DMS53 treated with DMSO at 0.1 percent for 48 hours (cell line): ENCODE measurements around the gene NDUFB4.

Experiments
- DNase-seq: peaks from one replicate; lab custom pipeline; 2025; ENCODE audit not compliant: unreplicated experiment; lab: John Stamatoyannopoulos, UW

The NDUFB4 gene

DNA sequence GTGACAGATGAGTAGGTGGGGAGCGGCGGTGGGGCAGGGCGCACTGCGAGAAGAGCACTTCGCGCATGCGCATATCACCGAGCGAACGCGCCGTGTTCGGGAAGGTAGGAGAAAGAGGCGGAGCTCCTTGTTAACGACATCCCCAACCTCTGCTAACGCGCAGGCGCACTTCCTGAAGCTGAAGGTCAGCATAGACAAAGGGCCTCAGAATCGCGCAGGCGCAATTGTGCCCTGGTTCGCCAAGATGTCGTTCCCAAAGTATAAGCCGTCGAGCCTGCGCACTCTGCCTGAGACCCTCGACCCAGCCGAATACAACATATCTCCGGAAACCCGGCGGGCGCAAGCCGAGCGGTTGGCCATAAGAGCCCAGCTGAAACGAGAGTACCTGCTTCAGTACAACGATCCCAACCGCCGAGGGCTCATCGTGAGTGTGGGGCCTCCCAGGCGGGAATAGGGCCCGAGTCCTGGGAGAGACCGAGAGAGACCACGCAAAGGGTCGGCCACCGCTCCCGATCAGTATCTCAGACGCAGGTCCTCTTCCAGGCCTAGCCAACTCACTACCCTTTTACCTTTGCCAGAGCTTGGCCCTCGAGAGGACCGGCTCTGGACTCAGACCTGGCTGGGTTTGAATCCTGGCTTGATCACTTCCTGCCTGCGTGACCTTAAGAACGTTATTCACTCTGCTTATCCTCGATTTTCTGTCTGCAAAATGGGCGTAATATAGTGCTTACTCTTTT, at the start of gene NDUFB4:
TSS of gene NDUFB4 (plus strand) at position 221 of the 737 bp plus-strand sequence. CDS start at position 245, 24 bp downstream.
- peak; percentile 97 for DNase-seq

DNA sequence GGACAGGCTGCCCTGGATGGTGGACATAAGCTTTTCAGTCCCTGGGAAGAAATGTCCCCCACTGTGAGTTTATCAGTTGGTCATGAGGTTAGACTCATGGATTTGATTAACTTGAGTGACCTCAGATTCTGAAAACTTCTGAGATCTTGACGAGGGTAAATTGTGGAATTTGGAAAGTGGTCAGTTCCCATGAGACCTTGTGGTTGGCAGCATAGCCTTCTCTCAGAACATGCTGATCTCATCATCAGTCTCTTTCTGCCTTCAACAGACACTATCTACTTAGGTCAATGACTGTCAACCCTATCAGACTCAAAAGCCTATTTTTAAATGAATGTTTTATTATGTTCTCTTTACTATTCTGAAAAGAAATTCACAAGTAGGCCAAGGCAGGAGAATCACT, 45.6 kb upstream of the NDUFB4 start:
- no peak for DNase-seq

- DNase-seq: no peak
Measured at GRCh38 chr3:120552184-120553172, 43.7 kb upstream of the NDUFB4 start.

DNA sequence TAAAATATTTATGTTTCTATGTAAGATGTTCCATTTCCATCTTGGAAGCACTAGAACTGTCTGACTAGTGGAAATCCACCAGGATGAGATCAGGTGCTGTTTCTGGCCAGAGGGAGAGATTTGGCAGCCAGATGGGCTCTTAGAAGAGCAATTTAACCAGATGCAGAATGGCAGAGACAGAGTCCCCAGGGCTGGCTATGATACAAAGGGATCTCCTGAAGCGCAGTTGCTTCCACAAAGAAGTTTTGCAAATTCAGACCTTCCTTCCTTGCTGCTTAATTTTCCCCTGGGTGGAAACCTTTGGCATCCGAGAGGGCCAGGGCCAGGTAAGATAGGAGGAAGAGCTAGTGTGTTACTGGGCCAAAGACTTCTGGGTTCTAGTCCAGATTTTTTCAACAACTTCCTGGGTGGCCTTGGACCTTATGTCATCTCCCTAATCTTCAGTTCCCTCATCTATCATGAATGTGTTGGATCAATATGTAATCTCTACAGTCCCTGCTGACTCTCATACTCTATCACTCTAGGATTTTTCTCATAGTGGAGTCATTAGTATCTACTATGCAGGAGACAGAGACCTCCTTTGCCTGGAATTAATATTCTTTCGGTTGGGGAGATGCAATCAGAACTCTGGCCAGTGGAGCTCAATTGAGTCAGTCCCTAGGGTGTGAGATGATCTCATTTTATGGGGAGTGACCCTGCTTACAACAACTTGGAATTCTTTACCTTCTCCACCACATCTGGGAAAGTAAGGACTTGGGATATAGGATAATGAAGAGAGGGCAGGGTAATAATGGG, 41.1 kb upstream of the NDUFB4 start:
- DNase-seq: no peak

GRCh38 chr3:120555657-120556509, 40.3 kb upstream of the NDUFB4 start:
- DNase-seq: no peak

GRCh38 chr3:120557115-120557514, 39.0 kb upstream of the NDUFB4 start:
- no peak for DNase-seq

GRCh38 chr3:120558771-120559241, 37.3 kb upstream of the NDUFB4 start:
- DNase-seq: peak; percentile 56

- DNase-seq: peak; percentile 28
Measured at GRCh38 chr3:120559242-120560061, 36.7 kb upstream of the NDUFB4 start.

GRCh38 chr3:120560304-120561250, 35.6 kb upstream of the NDUFB4 start:
- DNase-seq: no peak

- peak; percentile 46 for DNase-seq
Measured at GRCh38 chr3:120561251-120562045, 34.7 kb upstream of the NDUFB4 start.

GRCh38 chr3:120563356-120564022, 32.6 kb upstream of the NDUFB4 start:
- DNase-seq: no peak

DNA sequence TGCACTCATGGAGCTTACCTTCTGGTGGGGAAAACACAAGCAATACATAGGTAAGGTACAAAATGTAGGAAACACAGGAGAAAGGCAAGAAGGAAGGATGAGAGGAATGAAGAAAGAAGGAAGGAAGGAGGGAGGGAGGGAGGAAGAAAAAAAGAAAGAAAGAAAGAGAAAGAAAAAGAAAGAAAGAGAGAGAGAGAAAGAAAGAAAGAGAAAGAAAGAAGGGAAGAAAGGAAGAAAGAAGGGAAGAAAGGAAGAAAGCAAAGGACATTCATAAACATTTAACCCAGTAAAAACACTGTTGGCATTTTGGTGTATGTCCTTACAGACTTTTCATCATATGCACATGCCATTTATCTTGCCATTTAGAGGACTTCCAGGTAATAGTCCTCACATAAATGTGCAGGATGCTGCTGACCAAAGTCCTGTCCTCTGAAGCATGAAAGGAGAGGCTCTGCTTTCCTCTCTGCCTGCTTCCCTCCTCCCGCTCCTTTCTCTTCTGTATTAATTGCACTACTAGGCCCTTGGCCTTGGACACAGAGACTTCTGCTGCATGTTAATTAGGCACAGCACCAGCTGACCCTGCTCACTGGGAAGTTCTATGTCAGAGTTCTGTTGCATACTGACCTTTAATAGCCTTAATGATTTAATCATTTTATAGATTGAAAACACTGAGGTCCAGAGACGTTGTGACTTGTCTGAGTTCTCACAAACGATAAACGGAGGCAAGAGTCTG, 29.7 kb upstream of the NDUFB4 start:
- peak; percentile 58 for DNase-seq

DNA sequence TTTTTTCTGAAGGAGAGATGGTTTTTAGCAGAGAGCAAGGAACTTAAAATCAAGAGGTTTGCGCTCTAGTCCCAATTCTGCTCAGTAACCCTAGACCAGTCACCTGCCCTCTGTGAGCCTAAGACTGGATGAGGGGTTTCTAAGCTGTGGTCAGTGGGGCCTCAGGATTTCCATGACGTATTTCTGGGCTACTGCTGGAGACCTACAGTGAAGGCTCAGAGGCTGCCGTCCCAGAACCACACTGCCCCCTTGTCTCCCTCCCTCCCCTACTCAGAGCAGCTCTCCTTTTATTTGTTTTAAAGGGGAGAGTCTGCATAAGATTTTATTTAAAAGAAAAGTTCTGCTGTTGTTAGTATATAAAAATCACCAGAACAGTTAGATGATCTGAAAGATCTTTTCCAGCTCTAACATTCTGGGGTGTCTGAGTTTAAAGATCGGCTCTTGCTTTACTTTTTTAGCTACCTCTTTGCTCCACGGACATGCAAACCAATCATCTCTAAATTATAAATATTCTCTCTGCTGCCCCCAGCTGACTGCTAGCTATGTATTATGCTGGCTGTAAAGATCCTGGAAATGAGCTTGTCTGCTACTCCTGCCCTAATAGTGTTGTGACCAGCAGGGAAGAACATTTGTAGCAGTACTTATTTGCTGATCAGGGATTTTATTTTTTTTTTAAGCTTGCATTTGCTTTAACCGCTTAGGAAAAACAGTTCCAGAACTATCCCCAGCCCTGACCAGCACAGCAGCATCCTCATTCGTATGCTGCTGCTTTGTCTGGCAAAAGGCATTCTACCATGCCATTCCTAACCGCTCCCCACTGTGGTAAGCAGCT, 28.6 kb upstream of the NDUFB4 start:
- DNase-seq: peak; percentile 37

GRCh38 chr3:120568202-120568531, 28.0 kb upstream of the NDUFB4 start:
- no peak for DNase-seq

GRCh38 chr3:120568598-120568997, 27.5 kb upstream of the NDUFB4 start:
- DNase-seq: no peak
